ENCODE results near the gene TRAPPC2.
"Not testable (repeated sequence)": the region's sequence is repeated elsewhere in the genome, so short reads cannot be mapped to it uniquely, and the experiment has no call there.

The TRAPPC2 gene

GRCh38 chrX:13698432-13698831 is 36.0 kb downstream of the TRAPPC2 start:
- no peak for DNase-seq (ENCODE audit: low read depth, low spot score)

GRCh38 chrX:13697976-13698375 is 36.4 kb downstream of the TRAPPC2 start:
- no peak for DNase-seq (ENCODE audit: low read depth, low spot score)

GRCh38 chrX:13697455-13697854 is 37.0 kb downstream of the TRAPPC2 start:
- DNase-seq (ENCODE audit: low read depth, low spot score), result no peak

GRCh38 chrX:13695601-13696115 is 38.8 kb downstream of the TRAPPC2 start:
- no peak for DNase-seq (ENCODE audit: low read depth, low spot score)

GRCh38 chrX:13694983-13695382 is 39.4 kb downstream of the TRAPPC2 start:
- no peak for DNase-seq (ENCODE audit: low read depth, low spot score)

- no peak for DNase-seq (ENCODE audit: low read depth, low spot score)
Observed at GRCh38 chrX:13694359-13694758, 40.1 kb downstream of the TRAPPC2 start.

- no peak for DNase-seq (ENCODE audit: low read depth, low spot score)
Observed at GRCh38 chrX:13693341-13693961, 41.0 kb downstream of the TRAPPC2 start.

GRCh38 chrX:13692771-13693231 is 41.6 kb downstream of the TRAPPC2 start:
- DNase-seq (ENCODE audit: low read depth, low spot score), result no peak

GRCh38 chrX:13691841-13692371 is 42.5 kb downstream of the TRAPPC2 start:
- DNase-seq (ENCODE audit: low read depth, low spot score), result no peak

GRCh38 chrX:13690836-13691235 is 43.6 kb downstream of the TRAPPC2 start:
- DNase-seq (ENCODE audit: low read depth, low spot score), result no peak

- no peak for DNase-seq (ENCODE audit: low read depth, low spot score)
Observed at GRCh38 chrX:13689741-13690211, 44.6 kb downstream of the TRAPPC2 start.

GRCh38 chrX:13688958-13689740 is 45.3 kb downstream of the TRAPPC2 start, which contains the start of gene RAB9A:
Gene RAB9A (plus strand): TSS chrX:13689128. CDS start chrX:13708747, 19,619 bp downstream.
- DNase-seq (ENCODE audit: low read depth, low spot score), result no peak

- DNase-seq (ENCODE audit: low read depth, low spot score), result no peak
Observed at GRCh38 chrX:13688384-13688957, 45.9 kb downstream of the TRAPPC2 start.

- no peak for DNase-seq (ENCODE audit: low read depth, low spot score)
Observed at GRCh38 chrX:13687203-13687602, 47.2 kb downstream of the TRAPPC2 start.

- DNase-seq (ENCODE audit: low read depth, low spot score), result no peak
Observed at GRCh38 chrX:13685126-13685763, 49.2 kb downstream of the TRAPPC2 start.

- DNase-seq (ENCODE audit: low read depth, low spot score), result no peak
Observed at GRCh38 chrX:13684361-13684760, 50.1 kb downstream of the TRAPPC2 start.

GRCh38 chrX:13681595-13681994 is 52.8 kb downstream of the TRAPPC2 start:
- no peak for DNase-seq (ENCODE audit: low read depth, low spot score)

GRCh38 chrX:13679700-13680099 is 54.7 kb downstream of the TRAPPC2 start:
- DNase-seq (ENCODE audit: low read depth, low spot score), result not testable (repeated sequence)

GRCh38 chrX:13676885-13677284 is 57.5 kb downstream of the TRAPPC2 start:
- DNase-seq (ENCODE audit: low read depth, low spot score), result no peak

- DNase-seq (ENCODE audit: low read depth, low spot score), result no peak
Observed at GRCh38 chrX:13673016-13673415, 61.4 kb downstream of the TRAPPC2 start.

GRCh38 chrX:13670197-13670596 is 64.2 kb downstream of the TRAPPC2 start:
- no peak for DNase-seq (ENCODE audit: low read depth, low spot score)
